ENCODE measurements around the gene CYP26A1.

Gene CYP26A1

GRCh38 chr10:93095225-93095624 is 21.5 kb downstream of the CYP26A1 start:
- Histone ChIP-seq H3K4me1 (ENCODE audit: insufficient read depth, low read length, poor library complexity, severe bottlenecking) (no peaks in the 10 kb centered on the region), H3K79me2 (ENCODE audit: insufficient read depth, low read length) (no peaks in the 10 kb centered on the region), H3K4me3 (ENCODE audit: low read length, poor library complexity, severe bottlenecking) (no peak overlapping the region), H3K4me2 (ENCODE audit: low read depth, low read length, poor library complexity, severe bottlenecking) (no peak overlapping the region), H3K9me2 (replicated peaks; ENCODE audit: low read depth, low read length) (no peaks in the 10 kb centered on the region), H2AFZ (ENCODE audit: low read length) (no peak overlapping the region), H3F3A (ENCODE audit: low read depth) (no peaks in the 10 kb centered on the region), H4K20me1 (ENCODE audit: insufficient read depth, low read length, poor library complexity, severe bottlenecking) (no peaks in the 10 kb centered on the region), H3K27me3 (ENCODE audit: insufficient read depth, low read length, poor library complexity, severe bottlenecking) (no peaks in the 10 kb centered on the region), H3K9me3 (ENCODE audit: insufficient read depth, low read depth, low read length) (no peaks in the 10 kb centered on the region), H3K36me3 (ENCODE audit: insufficient read depth, low read length) (no peaks in the 10 kb centered on the region), H3K9ac (ENCODE audit: low read depth, low read length, poor library complexity, severe bottlenecking) (no peak overlapping the region)
- TF ChIP-seq CTCF (conservative IDR thresholded peaks at IDR 0.05; ENCODE audit: low read length): no peak
- no peak for TF ChIP-seq EZH2phosphoT487 (IDR thresholded peaks at IDR 0.05; ENCODE audit: borderline replicate concordance)

- Histone ChIP-seq H3F3A (ENCODE audit: low read depth) (no peaks in the 10 kb centered on the region), H3K4me3 (ENCODE audit: low read length, poor library complexity, severe bottlenecking) (no peak overlapping the region), H3K9ac (ENCODE audit: low read depth, low read length, poor library complexity, severe bottlenecking) (no peak overlapping the region), H4K20me1 (ENCODE audit: insufficient read depth, low read length, poor library complexity, severe bottlenecking) (no peaks in the 10 kb centered on the region), H3K36me3 (ENCODE audit: insufficient read depth, low read length) (no peaks in the 10 kb centered on the region), H3K9me2 (replicated peaks; ENCODE audit: low read depth, low read length) (no peaks in the 10 kb centered on the region), H3K4me2 (ENCODE audit: low read depth, low read length, poor library complexity, severe bottlenecking) (no peak overlapping the region), H3K9me3 (ENCODE audit: insufficient read depth, low read depth, low read length) (no peaks in the 10 kb centered on the region), H3K4me1 (ENCODE audit: insufficient read depth, low read length, poor library complexity, severe bottlenecking) (no peaks in the 10 kb centered on the region), H3K27me3 (ENCODE audit: insufficient read depth, low read length, poor library complexity, severe bottlenecking) (no peaks in the 10 kb centered on the region), H2AFZ (ENCODE audit: low read length) (no peak overlapping the region), H3K79me2 (ENCODE audit: insufficient read depth, low read length) (no peaks in the 10 kb centered on the region)
- no peak for TF ChIP-seq CTCF (conservative IDR thresholded peaks at IDR 0.05; ENCODE audit: low read length)
- no peak for TF ChIP-seq EZH2phosphoT487 (IDR thresholded peaks at IDR 0.05; ENCODE audit: borderline replicate concordance)
Measured at GRCh38 chr10:93096901-93097300, 23.2 kb downstream of the CYP26A1 start.

- Histone ChIP-seq H3K4me1 (ENCODE audit: insufficient read depth, low read length, poor library complexity, severe bottlenecking) (no peaks in the 10 kb centered on the region), H3K4me3 (ENCODE audit: low read length, poor library complexity, severe bottlenecking) (no peak overlapping the region), H3K4me2 (ENCODE audit: low read depth, low read length, poor library complexity, severe bottlenecking) (no peak overlapping the region), H3K9me3 (ENCODE audit: insufficient read depth, low read depth, low read length) (no peaks in the 10 kb centered on the region), H4K20me1 (ENCODE audit: insufficient read depth, low read length, poor library complexity, severe bottlenecking) (no peaks in the 10 kb centered on the region), H3K79me2 (ENCODE audit: insufficient read depth, low read length) (no peaks in the 10 kb centered on the region), H3K36me3 (ENCODE audit: insufficient read depth, low read length) (no peaks in the 10 kb centered on the region), H2AFZ (ENCODE audit: low read length) (no peak overlapping the region), H3K27me3 (ENCODE audit: insufficient read depth, low read length, poor library complexity, severe bottlenecking) (no peaks in the 10 kb centered on the region), H3F3A (ENCODE audit: low read depth) (no peaks in the 10 kb centered on the region), H3K9ac (ENCODE audit: low read depth, low read length, poor library complexity, severe bottlenecking) (no peak overlapping the region), H3K9me2 (replicated peaks; ENCODE audit: low read depth, low read length) (no peaks in the 10 kb centered on the region)
- no peak for TF ChIP-seq CTCF (conservative IDR thresholded peaks at IDR 0.05; ENCODE audit: low read length)
- no peak for TF ChIP-seq EZH2phosphoT487 (IDR thresholded peaks at IDR 0.05; ENCODE audit: borderline replicate concordance)
Measured at GRCh38 chr10:93097386-93097785, 23.7 kb downstream of the CYP26A1 start.

Measured in Loucy (cell line).